HCT116 (cell line): Measurements from ENCODE around the gene ARHGAP42. TPM values are rescaled to one million over a fixed set of nuclear protein-coding genes. Genes with fewer than 3 reads are reported as not detected.

ENCODE experiments used
- ATAC-seq: fragments of 200-7000 bp; cut with Tn5 transposase; 2 replicates; pipeline ENCODE4 v1.9.1; 2020; ENCODE audit warnings: mild to moderate bottlenecking, moderate library complexity
- BruUV-seq: library from RNA; stranded (reverse); fragments of 400-500 nt; replicated peaks from 2 replicates; lab custom pipeline; 2021; lab: Mats Ljungman, UMichigan
- CTCF ChIA-PET: fragments of 300-600 bp; sonication (Branson Sonifier 250); formaldehyde crosslinking; loops from one replicate; lab custom pipeline; 2021; ENCODE audit warnings: antibody characterized with exemption; lab: Charles Lee
- POLR2A ChIA-PET: fragments of 300-600, 350-600 bp; sonication (Branson Sonifier 250); formaldehyde crosslinking; loops from one replicate; lab custom pipeline; 2021; ENCODE audit warnings: antibody characterized with exemption; lab: Charles Lee
- RAD21 ChIA-PET, 2 experiments: fragments of 300-600 bp; sonication (Branson Sonifier 250); formaldehyde crosslinking; loops; one replicate each; lab custom pipeline; 2023; ENCODE audit warnings: low total read pairs in 2 of 2; ENCODE audit not compliant: uncharacterized antibody in 2 of 2, unreplicated experiment in 2 of 2, low non-redundant PET in 1 of 2; lab: Charles Lee
- DNase-seq: peaks from one replicate; pipeline ENCODE4 v3.0.0-alpha.2; 2010; ENCODE audit warnings: low read depth, low spot score
- H2AFZ ChIP-seq: fragments of 200-600 bp; shearing (Covaris generic), sonication (generic); 2 replicates; pipeline ENCODE4 v1.6.1; 2017; ENCODE audit warnings: low read depth, mixed run types, mixed read lengths, antibody characterized with exemption, low read length; ENCODE audit not compliant: poor library complexity, severe bottlenecking
- H3K27ac ChIP-seq: 2 replicates; pipeline ENCODE4 v1.5.1; 2012; ENCODE audit warnings: low read depth, low read length
- H3K27me3 ChIP-seq: fragments of 200-600 bp; sonication (generic); 2 replicates; pipeline ENCODE4 v1.6.1; 2016; ENCODE audit warnings: mixed run types, low read length, mixed read lengths; ENCODE audit not compliant: insufficient read depth
- H3K36me3 ChIP-seq, 2 experiments: fragments of 200-500 bp in 1 of 2; fragments of 200-600 bp in 1 of 2; sonication (Bioruptor generic) in 1 of 2; sonication (generic) in 1 of 2; 2 replicates each; pipeline versions ENCODE4 v1.5.1 to v1.6.1; 2014 to 2016; ENCODE audit warnings: low read length in 2 of 2, inconsistent platforms in 1 of 2, mixed read lengths in 1 of 2, mixed run types in 1 of 2; ENCODE audit not compliant: insufficient read depth in 2 of 2, control insufficient read depth in 1 of 2
- H3K4me1 ChIP-seq, 2 experiments: fragments of 200-600 bp in 1 of 2; sonication (generic) in 1 of 2; 2 replicates each; pipeline versions ENCODE4 v1.5.1 to v1.6.1; 2012 to 2017; ENCODE audit warnings: low read length in 2 of 2, inconsistent platforms in 1 of 2, mild to moderate bottlenecking in 1 of 2, mixed read lengths in 1 of 2, mixed run types in 1 of 2, moderate library complexity in 1 of 2; ENCODE audit not compliant: insufficient read depth in 2 of 2, control insufficient read depth in 1 of 2
- H3K4me2 ChIP-seq: fragments of 200-600 bp; sonication (generic); 2 replicates; pipeline ENCODE4 v1.6.1; 2017; ENCODE audit warnings: mixed run types, low read length, mixed read lengths
- H3K4me3 ChIP-seq, 2 experiments: fragments of 200-600 bp in 1 of 2; sonication (generic) in 1 of 2; replicated peaks in 1 of 2; 2 replicates each; pipeline ENCODE4 v1.5.1; 2011 to 2016; ENCODE audit warnings: low read length in 2 of 2, control low read depth in 1 of 2, low read depth in 1 of 2, mild to moderate bottlenecking in 1 of 2, mixed read lengths in 1 of 2, mixed run types in 1 of 2
- H3K79me2 ChIP-seq: fragments of 200-600 bp; sonication (generic); 2 replicates; pipeline ENCODE4 v1.6.1; 2017; ENCODE audit warnings: mild to moderate bottlenecking, mixed run types, low read length, moderate library complexity, mixed read lengths; ENCODE audit not compliant: insufficient read depth
- H3K9ac ChIP-seq: fragments of 200-600 bp; sonication (generic); 2 replicates; pipeline ENCODE4 v1.6.1; 2016; ENCODE audit warnings: low read length, mixed read lengths
- H3K9me2 ChIP-seq: fragments of 200-600 bp; sonication (generic), shearing (Covaris generic); 2 replicates; pipeline ENCODE4 v1.6.1; 2017; ENCODE audit warnings: mixed run types, mild to moderate bottlenecking, moderate library complexity; ENCODE audit not compliant: insufficient read depth
- H3K9me3 ChIP-seq, 2 experiments: fragments of 200-500 bp in 1 of 2; fragments of 200-600 bp in 1 of 2; sonication (Bioruptor generic) in 1 of 2; sonication (generic) in 1 of 2; 2 replicates each; pipeline ENCODE4 v1.6.1; 2014 to 2017; ENCODE audit warnings: low read length in 2 of 2, mixed read lengths in 2 of 2, inconsistent platforms in 1 of 2, low read depth in 1 of 2, mild to moderate bottlenecking in 1 of 2, mixed run types in 1 of 2, moderate library complexity in 1 of 2; ENCODE audit not compliant: control insufficient read depth in 1 of 2, insufficient read depth in 1 of 2
- H4K20me1 ChIP-seq: fragments of 200-600 bp; sonication (generic), shearing (Covaris generic); 2 replicates; pipeline ENCODE4 v1.6.1; 2017; ENCODE audit warnings: mixed run types, mild to moderate bottlenecking, moderate library complexity; ENCODE audit not compliant: insufficient read depth
- CTCF ChIP-seq, 3 experiments: fragments of 200-600 bp in 1 of 3; sonication (generic) in 1 of 3; IDR thresholded peaks in 2 of 3; conservative IDR thresholded peaks in 1 of 3; 2 replicates each; pipeline ENCODE4 v1.5.1; 2012 to 2017; ENCODE audit warnings: low read depth in 2 of 3, low read length in 2 of 3, antibody characterized with exemption in 1 of 3, borderline replicate concordance in 1 of 3, control low read depth in 1 of 3, mild to moderate bottlenecking in 1 of 3, mixed read lengths in 1 of 3, mixed run types in 1 of 3, moderate library complexity in 1 of 3; ENCODE audit not compliant: insufficient read depth in 1 of 3
- EGR1 ChIP-seq: IDR thresholded peaks from 2 replicates; pipeline ENCODE4 v1.6.1; 2012; ENCODE audit warnings: low read depth
- ELF1 ChIP-seq: IDR thresholded peaks from 2 replicates; pipeline ENCODE4 v1.6.1; 2012; ENCODE audit warnings: low read depth, borderline replicate concordance
- EZH2phosphoT487 ChIP-seq: fragments of 200-600 bp; IDR thresholded peaks from 2 replicates; pipeline ENCODE4 v1.6.1; 2018; ENCODE audit warnings: antibody characterized with exemption, borderline replicate concordance
- JUND ChIP-seq: IDR thresholded peaks from 2 replicates; pipeline ENCODE4 v1.6.1; 2012
- POLR2A ChIP-seq: IDR thresholded peaks from 2 replicates; pipeline ENCODE4 v1.7.0; 2011; ENCODE audit warnings: borderline replicate concordance; ENCODE audit not compliant: insufficient read depth, insufficient read length; ENCODE audit errors: extremely low read depth
- POLR2AphosphoS5 ChIP-seq: IDR thresholded peaks from 2 replicates; pipeline ENCODE4 v1.6.1; 2011; ENCODE audit warnings: mild to moderate bottlenecking, low read depth, low read length, moderate library complexity
- REST ChIP-seq: IDR thresholded peaks from 2 replicates; pipeline ENCODE4 v1.6.1; 2012; ENCODE audit warnings: low read depth
- SIN3A ChIP-seq: IDR thresholded peaks from 2 replicates; pipeline ENCODE4 v1.6.1; 2012; ENCODE audit warnings: low read depth
- SP1 ChIP-seq: IDR thresholded peaks from 2 replicates; pipeline ENCODE4 v1.6.1; 2012; ENCODE audit warnings: low read depth
- SRF ChIP-seq: IDR thresholded peaks from 2 replicates; pipeline ENCODE4 v1.6.1; 2012; ENCODE audit warnings: low read depth
- TCF7L2 ChIP-seq: IDR thresholded peaks from 2 replicates; pipeline ENCODE4 v1.7.0; 2011; ENCODE audit warnings: borderline replicate concordance, inconsistent platforms; ENCODE audit not compliant: insufficient read depth, insufficient read length; ENCODE audit errors: extremely low read depth
- ZNF274 ChIP-seq: fragments of 200-500 bp; sonication (Bioruptor generic); IDR thresholded peaks from 2 replicates; pipeline ENCODE4 v1.6.1; 2014; ENCODE audit warnings: mild to moderate bottlenecking, low read depth, low read length, inconsistent platforms
- intact Hi-C: fragments of 100-400 bp; cut with micrococcal nuclease; formaldehyde crosslinking; loops from 2 replicates; pipeline ENCODE4 v1.10.0; 2022
- total RNA-seq: library from RNA; stranded (reverse); gene quantifications from one replicate; pipeline ENCODE4 v1.2.1, GENCODE V29; 2021; ENCODE audit not compliant: unreplicated experiment

ARHGAP42 gene
- total RNA-seq, 1 experiment from 2014 or later, result 12.3 TPM

GRCh38 chr11:100757646-100758045, 70.6 kb downstream of the ARHGAP42 start:
- Histone ChIP-seq H4K20me1 (no peaks in the 10 kb centered on the region), H3K4me3 (no peak overlapping the region), H3K4me2 (no peak overlapping the region), H3K9ac (no peak overlapping the region), H3K79me2 (peaks cover 14% of the 10 kb centered on the region), H3K27me3 (no peaks in the 10 kb centered on the region), H3K9me3 (no peaks in the 10 kb centered on the region), H3K36me3 (no peaks in the 10 kb centered on the region), H3K4me1 (peaks cover 19 to 28% of the 10 kb centered on the region in 2 experiments), H3K27ac (no peak overlapping the region), H3K9me2 (no peaks in the 10 kb centered on the region), H2AFZ (no peak overlapping the region)
- ATAC-seq (no peak), DNase-seq (no peak)
- ChIA-PET CTCF (no interaction called here), POLR2A (no interaction called here), RAD21 (no interaction called here)
- intact Hi-C loops, result no loop called here
- BruUV-seq, result no TSS peak
- TF ChIP-seq SIN3A (no peak), POLR2A (no peak), POLR2AphosphoS5 (no peak), SRF (no peak), TCF7L2 (no peak), CTCF (IDR thresholded peaks at IDR 0.05 in 2 of 3, conservative IDR thresholded peaks at IDR 0.05 in 1 of 3; ENCODE audit: borderline replicate concordance in 1 of 3, insufficient read depth in 1 of 3, low read depth in 2 of 3, low read length in 2 of 3) (no peak), REST (no peak), ELF1 (no peak), EZH2phosphoT487 (no peak), SP1 (no peak), EGR1 (no peak), ZNF274 (no peak), JUND (no peak)
